SU-DHL-6 (cell line): ENCODE results near the gene FAM228B.
A peak's percentile ranks its signal among the peaks of the same experiment; 100 is the strongest.

Experiments used
- H2AFZ ChIP-seq: fragments of 200-600 bp; sonication (generic); 2 replicates; pipeline ENCODE4 v1.6.1; 2014; ENCODE audit warnings: low read depth, mild to moderate bottlenecking, moderate library complexity, mixed read lengths, antibody characterized with exemption, low read length; ENCODE audit not compliant: severe bottlenecking
- H3F3A ChIP-seq: fragments of 200-600 bp; shearing (Covaris generic); 2 replicates; pipeline ENCODE4 v1.6.0; 2016; ENCODE audit warnings: antibody characterized with exemption, mild to moderate bottlenecking; ENCODE audit not compliant: insufficient read depth
- H3K27ac ChIP-seq: fragments of 200-600 bp; sonication (generic); 2 replicates; pipeline ENCODE4 v1.5.1; 2016; ENCODE audit warnings: low read depth, mild to moderate bottlenecking, low read length, moderate library complexity, mixed read lengths
- H3K27me3 ChIP-seq: fragments of 200-600 bp; sonication (generic), shearing (Covaris generic); 2 replicates; pipeline ENCODE4 v1.6.0; 2014; ENCODE audit warnings: mild to moderate bottlenecking, low read length
- H3K36me3 ChIP-seq: fragments of 200-600 bp; sonication (generic); 2 replicates; pipeline ENCODE4 v1.6.1; 2014; ENCODE audit warnings: mild to moderate bottlenecking, low read length, mixed read lengths
- H3K4me2 ChIP-seq: fragments of 300-600, 200-600 bp; shearing (Covaris generic), sonication (generic); 2 replicates; pipeline ENCODE4 v1.6.0; 2014; ENCODE audit warnings: low read length, low read depth, mild to moderate bottlenecking; ENCODE audit not compliant: poor library complexity, severe bottlenecking
- H3K4me3 ChIP-seq: fragments of 200-600 bp; sonication (generic); 2 replicates; pipeline ENCODE4 v1.5.1; 2014; ENCODE audit warnings: antibody characterized with exemption, low read length, mild to moderate bottlenecking, mixed read lengths; ENCODE audit not compliant: insufficient read depth, poor library complexity, severe bottlenecking
- H3K79me2 ChIP-seq: fragments of 200-600 bp; sonication (generic); 2 replicates; pipeline ENCODE4 v1.6.1; 2014; ENCODE audit warnings: mild to moderate bottlenecking, low read length, moderate library complexity; ENCODE audit not compliant: insufficient read depth
- H3K9ac ChIP-seq: fragments of 200-600 bp; sonication (generic); 2 replicates; pipeline ENCODE4 v1.7.0; 2014; ENCODE audit warnings: mild to moderate bottlenecking, low read length
- H3K9me2 ChIP-seq: fragments of 200-600 bp; sonication (generic); replicated peaks from 2 replicates; pipeline ENCODE4 v1.6.1; 2014; ENCODE audit warnings: low read length; ENCODE audit not compliant: insufficient read depth
- H3K9me3 ChIP-seq: fragments of 200-600 bp; sonication (generic); 2 replicates; pipeline ENCODE4 v1.6.1; 2014; ENCODE audit warnings: low read length, mixed read lengths; ENCODE audit not compliant: insufficient read depth
- H4K20me1 ChIP-seq: fragments of 200-600 bp; sonication (generic); 2 replicates; pipeline ENCODE4 v1.6.1; 2014; ENCODE audit warnings: low read depth, mild to moderate bottlenecking, antibody characterized with exemption, low read length, moderate library complexity, mixed read lengths
- EZH2phosphoT487 ChIP-seq: fragments of 200-600 bp; sonication (generic), shearing (Covaris generic); conservative IDR thresholded peaks from 2 replicates; pipeline ENCODE4 v1.6.1; 2018; ENCODE audit warnings: mild to moderate bottlenecking, antibody characterized with exemption, low read length, moderate library complexity, mixed read lengths
- TF ChIP-seq, protein P1 (sequence below): fragments of 200-600 bp; sonication (generic); IDR thresholded peaks from one replicate; pipeline ENCODE4 v1.5.1; 2017; ENCODE audit warnings: antibody characterized with exemption, mild to moderate bottlenecking, low read length, moderate library complexity; ENCODE audit not compliant: insufficient read depth, poor library complexity, severe bottlenecking

Gene FAM228B

DNA sequence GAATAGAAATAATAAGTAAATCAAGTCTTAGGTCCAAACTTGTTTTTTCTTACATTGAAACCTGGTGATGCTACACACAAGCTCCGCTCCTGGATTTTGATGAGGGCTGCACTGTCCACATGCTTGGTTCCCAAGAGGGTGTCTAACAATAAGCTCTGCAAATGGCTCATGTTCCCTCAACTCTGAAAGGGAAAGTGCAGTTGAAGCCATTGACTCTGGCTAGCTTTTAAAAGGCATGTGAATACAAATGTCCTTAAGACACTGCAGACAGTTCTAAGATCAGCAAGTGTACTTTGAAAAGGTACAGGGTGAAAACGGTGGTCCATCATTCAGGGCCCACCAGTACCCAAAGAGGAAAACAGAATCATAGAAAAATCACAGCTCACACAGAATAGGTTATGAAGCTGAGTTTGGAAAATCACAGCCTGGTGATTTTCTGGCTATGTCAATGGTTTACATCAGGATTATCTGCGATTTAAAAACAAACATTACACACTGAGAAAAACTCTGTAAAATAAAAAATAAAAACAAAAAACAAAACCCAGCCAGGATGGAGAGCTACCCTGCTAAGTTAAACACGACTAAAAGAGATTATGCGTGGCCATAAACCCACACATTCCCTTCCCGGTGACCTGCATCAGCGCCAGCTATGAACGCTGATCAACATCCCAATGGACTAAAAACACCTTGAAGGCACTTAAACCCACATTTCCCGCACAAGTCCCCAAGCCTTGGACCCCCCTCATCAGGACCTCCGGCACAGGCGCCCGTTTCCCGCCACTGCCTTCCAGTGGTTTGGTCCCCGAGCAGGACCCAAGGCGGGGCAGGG lies 689 bp upstream of the FAM228B start:
- H3K9me2 ChIP-seq = no peaks in the 10 kb centered on the region
- H3K4me2 ChIP-seq = peak overlapping the region; percentile 82
- peak overlapping the region; percentile 82 for H2AFZ ChIP-seq
- H3F3A ChIP-seq = peaks cover 16% of the 10 kb centered on the region
- H3K36me3 ChIP-seq = no peaks in the 10 kb centered on the region
- peak overlapping the region; percentile 81 for H3K9ac ChIP-seq
- H3K9me3 ChIP-seq = no peaks in the 10 kb centered on the region
- H3K4me3 ChIP-seq = peak overlapping the region; percentile 71
- TF ChIP-seq, protein P1, sequence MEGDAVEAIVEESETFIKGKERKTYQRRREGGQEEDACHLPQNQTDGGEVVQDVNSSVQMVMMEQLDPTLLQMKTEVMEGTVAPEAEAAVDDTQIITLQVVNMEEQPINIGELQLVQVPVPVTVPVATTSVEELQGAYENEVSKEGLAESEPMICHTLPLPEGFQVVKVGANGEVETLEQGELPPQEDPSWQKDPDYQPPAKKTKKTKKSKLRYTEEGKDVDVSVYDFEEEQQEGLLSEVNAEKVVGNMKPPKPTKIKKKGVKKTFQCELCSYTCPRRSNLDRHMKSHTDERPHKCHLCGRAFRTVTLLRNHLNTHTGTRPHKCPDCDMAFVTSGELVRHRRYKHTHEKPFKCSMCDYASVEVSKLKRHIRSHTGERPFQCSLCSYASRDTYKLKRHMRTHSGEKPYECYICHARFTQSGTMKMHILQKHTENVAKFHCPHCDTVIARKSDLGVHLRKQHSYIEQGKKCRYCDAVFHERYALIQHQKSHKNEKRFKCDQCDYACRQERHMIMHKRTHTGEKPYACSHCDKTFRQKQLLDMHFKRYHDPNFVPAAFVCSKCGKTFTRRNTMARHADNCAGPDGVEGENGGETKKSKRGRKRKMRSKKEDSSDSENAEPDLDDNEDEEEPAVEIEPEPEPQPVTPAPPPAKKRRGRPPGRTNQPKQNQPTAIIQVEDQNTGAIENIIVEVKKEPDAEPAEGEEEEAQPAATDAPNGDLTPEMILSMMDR = no peak
- TF ChIP-seq EZH2phosphoT487 = no peak
- no peaks in the 10 kb centered on the region for H4K20me1 ChIP-seq
- H3K27ac ChIP-seq = peak overlapping the region; percentile 56
- no peaks in the 10 kb centered on the region for H3K27me3 ChIP-seq
- H3K79me2 ChIP-seq = peaks cover 9% of the 10 kb centered on the region

DNA sequence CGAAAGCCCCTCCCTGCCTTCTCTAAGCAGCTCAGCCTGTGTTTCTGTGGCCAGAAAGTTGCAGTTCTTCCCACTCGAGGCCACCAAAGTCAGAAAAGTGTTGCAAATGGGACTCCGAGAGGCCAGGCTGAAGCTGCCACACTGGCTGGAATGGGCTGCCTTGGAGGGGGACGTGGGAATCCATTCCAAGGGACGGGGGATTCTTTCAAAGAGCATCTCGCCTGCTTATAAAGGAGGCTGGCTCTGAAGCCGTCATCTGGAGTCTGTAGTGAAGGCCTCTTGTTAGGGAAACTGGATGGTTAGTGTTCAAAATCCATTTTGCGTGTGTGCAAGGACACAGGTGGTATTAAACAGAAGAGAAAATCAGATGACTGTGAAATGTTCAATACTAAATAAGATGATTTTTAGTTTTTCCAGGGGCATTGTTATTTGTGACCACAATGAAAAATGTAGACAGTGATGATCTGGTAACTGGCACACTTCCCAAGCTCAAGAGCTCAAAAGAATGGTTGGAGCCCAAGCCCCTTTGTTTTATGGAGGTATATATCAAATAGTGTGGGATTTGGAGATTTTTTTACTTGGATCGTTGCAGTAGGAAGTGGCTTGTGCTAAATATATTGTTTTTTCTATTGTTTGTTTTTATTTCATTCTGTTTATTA lies 782 bp downstream of the FAM228B start:
- no peaks in the 10 kb centered on the region for H3K36me3 ChIP-seq
- no peaks in the 10 kb centered on the region for H4K20me1 ChIP-seq
- peak overlapping the region; percentile 56 for H3K27ac ChIP-seq
- peaks cover 16% of the 10 kb centered on the region for H3F3A ChIP-seq
- no peaks in the 10 kb centered on the region for H3K9me2 ChIP-seq
- H3K79me2 ChIP-seq = peaks cover 9% of the 10 kb centered on the region
- peak overlapping the region; percentile 60 for H2AFZ ChIP-seq
- H3K4me3 ChIP-seq = peak overlapping the region; percentile 71
- H3K9me3 ChIP-seq = no peaks in the 10 kb centered on the region
- no peak for TF ChIP-seq EZH2phosphoT487
- TF ChIP-seq, protein P1 = no peak
- H3K27me3 ChIP-seq = no peaks in the 10 kb centered on the region
- peak overlapping the region; percentile 81 for H3K9ac ChIP-seq
- H3K4me2 ChIP-seq = peak overlapping the region; percentile 82

DNA sequence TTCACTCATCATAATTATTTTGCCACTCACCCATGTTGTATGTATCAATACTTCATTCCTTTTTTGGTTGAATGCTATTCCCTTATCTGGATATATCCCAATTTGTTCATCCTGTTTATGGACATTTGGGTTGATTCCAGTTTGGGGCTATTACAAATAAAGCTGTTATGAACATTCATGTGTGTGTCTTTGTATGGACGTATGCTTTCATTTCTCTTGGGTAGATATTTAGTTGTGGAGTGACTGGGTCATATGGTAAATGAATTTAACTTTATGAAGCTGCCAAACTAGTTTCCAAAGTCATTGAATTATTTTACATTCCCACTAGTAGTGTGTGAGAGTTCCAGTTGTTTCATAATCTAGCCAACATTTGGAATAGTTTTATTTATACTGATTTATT lies 2.7 kb downstream of the FAM228B start:
- H3K9me2 ChIP-seq = no peaks in the 10 kb centered on the region
- H3K79me2 ChIP-seq = peaks cover 9% of the 10 kb centered on the region
- no peak overlapping the region for H3K4me3 ChIP-seq
- H3K27ac ChIP-seq = no peak overlapping the region
- no peak overlapping the region for H2AFZ ChIP-seq
- H3F3A ChIP-seq = peaks cover 16% of the 10 kb centered on the region
- no peak overlapping the region for H3K4me2 ChIP-seq
- H3K9ac ChIP-seq = no peak overlapping the region
- no peaks in the 10 kb centered on the region for H3K27me3 ChIP-seq
- no peaks in the 10 kb centered on the region for H3K9me3 ChIP-seq
- no peak for TF ChIP-seq EZH2phosphoT487
- TF ChIP-seq, protein P1 = no peak
- H3K36me3 ChIP-seq = no peaks in the 10 kb centered on the region
- no peaks in the 10 kb centered on the region for H4K20me1 ChIP-seq
